HG03457 (cell line): ENCODE measurements around the gene SPIN1.
"Not testable (repeated sequence)": the region's sequence is repeated elsewhere in the genome, so short reads cannot be mapped to it uniquely, and the experiment has no call there.

Experiments used
- ATAC-seq: cut with Tn5 transposase; IDR thresholded peaks from one replicate; pipeline ENCODE4 v1.9.1; 2021; ENCODE audit warnings: moderate number of reproducible peaks; ENCODE audit not compliant: unreplicated experiment

Gene SPIN1

DNA sequence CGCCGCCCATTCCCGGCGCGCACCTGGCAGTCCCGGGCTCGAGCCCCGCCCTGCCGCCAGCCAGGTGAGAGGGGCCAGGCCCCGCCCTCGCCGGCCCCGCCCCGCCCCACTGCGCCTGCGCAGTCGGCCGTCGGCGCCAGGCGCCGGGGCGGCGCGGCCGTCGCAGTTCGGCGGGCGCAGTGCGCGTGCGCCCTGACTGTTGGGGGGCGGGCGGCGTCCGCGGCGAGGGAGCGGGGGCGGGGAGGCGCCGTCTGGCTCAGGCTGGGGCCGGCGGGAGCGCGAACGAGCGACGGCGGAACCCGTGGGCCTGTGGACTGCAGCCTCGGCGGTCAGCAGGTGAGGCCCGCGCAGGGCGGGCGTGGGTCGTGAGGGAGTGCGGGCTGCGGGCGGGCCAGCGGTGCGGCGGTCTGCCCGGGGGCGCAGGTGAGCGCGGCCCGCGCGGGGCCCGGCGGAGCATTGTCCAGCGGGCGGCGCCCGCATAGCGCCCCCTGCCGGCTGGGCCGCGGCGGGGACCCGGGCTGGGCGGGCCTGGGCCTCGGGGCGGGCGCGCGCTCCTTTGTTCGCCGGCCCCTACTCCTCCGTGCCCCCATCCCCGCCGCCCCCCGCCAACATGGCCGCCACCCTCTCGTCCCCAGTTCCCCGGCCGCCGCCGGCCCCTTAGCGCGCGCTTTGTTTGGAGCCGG, at the start of gene SPIN1:
Gene SPIN1 (plus strand): TSS at position 242 of the 683 bp plus-strand sequence. CDS start 38,096 bp downstream, outside the sequence.
- ATAC-seq = peak; percentile 79

- ATAC-seq = no peak
Observed at GRCh38 chr9:88339317-88339716, 48.9 kb upstream of the SPIN1 start.

DNA sequence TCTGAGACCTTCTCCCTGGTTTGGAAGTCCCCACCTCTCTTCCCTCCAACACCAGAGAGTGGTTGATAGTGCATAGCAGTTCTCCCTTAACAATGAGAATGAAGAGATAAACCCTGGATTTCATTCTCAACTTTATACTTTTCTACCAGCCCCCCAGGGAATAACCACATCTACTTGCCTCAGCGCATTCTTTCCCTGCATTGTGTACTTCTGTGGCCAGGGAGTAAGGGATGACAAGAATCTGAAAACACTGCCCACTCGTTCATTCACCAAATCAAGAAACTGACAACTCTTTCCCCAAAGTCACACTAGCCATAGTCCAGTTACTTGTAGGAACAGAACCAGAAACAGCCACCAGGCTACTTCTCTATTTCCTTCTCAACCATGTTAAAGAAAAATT, 46.0 kb upstream of the SPIN1 start:
- no peak for ATAC-seq

DNA sequence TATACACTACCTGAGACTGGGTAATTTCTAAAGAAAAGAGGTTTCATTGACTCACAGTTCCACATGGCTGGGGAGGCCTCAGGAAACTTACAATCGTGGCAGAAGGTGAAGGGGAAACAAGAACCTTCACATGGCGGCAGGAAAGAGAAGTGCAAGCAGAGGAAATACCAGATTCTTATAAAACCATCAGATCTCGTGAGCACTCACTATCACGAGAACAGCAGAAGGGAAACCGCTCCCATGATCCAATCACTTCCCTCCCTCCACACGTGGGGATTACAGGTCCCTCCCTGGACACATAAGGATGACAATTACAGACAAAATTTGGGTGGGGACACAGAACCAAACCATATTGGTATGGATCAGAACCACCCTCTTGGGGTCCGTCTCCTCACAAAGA, 44.2 kb upstream of the SPIN1 start:
- no peak for ATAC-seq

DNA sequence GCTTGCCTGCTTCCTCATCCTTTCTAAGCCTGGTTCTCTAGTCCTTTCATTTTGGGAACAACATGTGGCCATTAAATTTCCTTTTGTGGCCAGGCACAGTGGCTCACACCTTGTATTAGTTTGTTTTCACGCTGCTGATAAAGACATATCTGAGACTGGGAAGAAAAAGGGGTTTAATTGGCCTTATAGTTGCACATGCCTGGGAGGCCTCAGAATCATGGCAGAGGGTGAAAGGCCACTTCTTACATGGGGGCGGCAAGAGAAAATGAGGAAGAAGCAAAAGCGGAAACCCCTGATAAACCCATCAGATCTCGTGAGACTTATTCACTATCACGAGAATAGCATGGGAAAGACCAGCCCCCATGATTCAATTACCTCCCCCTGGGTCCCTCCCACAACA, 37.9 kb upstream of the SPIN1 start:
- ATAC-seq = not testable (repeated sequence)

DNA sequence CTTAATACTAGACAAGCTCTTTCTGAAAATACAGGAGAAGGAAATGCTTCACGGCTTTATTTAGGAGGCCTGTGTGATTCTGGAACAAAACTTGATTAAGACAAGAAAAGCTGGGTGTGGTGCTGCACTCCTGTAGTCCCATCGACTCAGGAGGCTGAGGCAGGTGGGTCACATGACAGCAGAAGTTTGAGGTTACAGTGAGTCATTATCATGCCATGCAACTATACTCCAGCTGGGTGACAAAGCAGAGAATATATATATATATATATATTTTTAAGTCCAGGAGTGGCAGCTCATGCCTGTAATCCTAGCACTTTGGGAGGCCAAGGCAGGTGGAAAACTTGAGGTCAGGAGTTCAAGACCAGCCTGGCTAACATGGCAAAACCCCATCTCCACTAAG, 33.1 kb upstream of the SPIN1 start:
- no peak for ATAC-seq

DNA sequence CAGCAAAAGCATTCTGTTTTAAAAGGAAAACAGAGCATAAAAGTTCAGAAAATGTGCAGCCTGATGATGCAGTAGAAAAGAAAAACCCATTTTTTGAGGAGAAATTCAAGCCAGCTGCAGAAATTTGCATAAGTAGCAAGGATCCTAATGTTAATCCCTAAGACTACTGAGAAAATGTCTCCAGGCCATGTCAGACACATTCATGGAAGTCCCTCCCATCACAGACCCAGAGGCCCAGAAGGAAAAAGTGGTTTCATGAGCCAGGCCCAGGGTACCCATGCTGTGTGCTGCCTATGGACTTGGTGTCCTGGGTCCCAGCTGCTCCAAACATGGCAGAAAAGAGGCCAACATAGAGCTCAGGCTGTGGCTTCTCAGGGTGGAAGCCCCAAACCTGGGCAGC, 31.0 kb upstream of the SPIN1 start:
- ATAC-seq = not testable (repeated sequence)

- ATAC-seq = no peak
Observed at GRCh38 chr9:88358723-88359122, 29.5 kb upstream of the SPIN1 start.

DNA sequence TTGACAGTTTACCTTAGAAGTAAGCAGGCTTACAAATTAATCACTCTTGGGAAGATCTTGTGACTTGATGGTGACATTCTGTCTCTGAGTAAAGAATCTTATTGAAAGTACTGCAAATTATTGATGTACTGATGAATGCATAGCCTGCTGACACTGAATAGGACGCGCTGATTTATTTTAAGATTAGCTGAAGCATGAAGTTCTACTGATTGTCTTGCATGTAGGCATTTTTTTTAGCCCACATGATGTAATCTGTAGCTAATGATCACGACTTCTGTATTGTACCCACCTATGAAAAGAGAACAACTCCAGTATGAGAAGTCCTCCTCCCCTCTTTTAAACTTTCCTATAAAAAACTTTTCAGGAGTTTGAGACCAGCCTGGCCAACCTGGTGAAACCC, 28.3 kb upstream of the SPIN1 start:
- no peak for ATAC-seq

GRCh38 chr9:88362681-88363080, 25.6 kb upstream of the SPIN1 start:
- no peak for ATAC-seq

DNA sequence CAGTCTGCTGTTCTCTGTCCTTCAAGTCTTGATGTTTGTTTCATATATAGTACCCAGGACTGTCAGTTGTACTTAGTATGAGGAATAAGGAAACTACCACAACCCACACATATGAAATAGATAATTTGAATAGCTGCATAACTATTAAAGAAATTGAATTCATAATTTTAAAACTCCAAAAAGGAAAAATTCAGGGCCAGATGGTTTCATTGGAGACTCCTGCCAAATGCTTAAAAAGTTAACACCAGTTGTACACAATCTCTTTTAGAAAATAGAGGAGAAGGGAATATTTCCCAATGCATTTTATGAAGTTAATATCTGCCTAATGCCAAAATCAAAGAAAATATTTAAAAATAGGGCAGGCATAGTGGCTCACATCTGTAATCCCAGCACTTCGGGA, 24.6 kb upstream of the SPIN1 start:
- ATAC-seq = no peak

DNA sequence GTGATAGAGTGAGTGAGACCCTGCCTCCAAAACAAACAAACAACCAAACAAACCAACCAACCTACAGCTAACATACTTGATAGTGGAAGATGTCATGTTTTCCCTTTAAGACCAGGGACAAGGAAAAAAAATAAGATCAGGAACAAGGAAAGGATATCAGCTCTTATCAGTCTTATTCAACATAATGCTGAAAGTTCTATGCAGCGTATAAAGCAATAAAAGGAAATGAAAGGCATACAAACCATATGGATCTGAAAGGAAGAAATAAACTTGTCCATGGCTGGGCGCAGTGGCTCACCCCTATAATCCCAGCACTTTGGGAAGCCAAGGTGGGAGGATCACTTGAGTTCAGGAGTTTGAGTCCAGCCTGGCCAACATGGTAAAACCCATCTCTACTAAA, 23.5 kb upstream of the SPIN1 start:
- no peak for ATAC-seq

DNA sequence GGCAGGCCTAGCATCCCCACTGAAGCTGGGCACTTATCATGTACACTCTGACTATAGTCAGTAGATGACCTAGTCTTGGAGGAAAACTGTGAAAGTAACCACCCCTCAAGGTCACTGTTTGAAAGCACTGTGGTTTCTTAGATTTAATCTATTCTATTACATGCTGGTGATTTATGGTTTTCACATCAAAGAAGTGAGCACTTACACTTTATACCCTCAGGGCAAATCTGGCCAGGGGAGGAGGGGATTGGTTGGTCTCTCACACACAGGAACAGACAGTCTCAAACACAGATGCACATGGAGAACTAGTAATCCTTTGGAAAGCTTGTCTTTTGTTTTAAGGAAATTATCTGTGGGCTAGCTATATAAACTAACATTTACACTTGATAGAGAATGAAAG, 17.9 kb upstream of the SPIN1 start:
- no peak for ATAC-seq

DNA sequence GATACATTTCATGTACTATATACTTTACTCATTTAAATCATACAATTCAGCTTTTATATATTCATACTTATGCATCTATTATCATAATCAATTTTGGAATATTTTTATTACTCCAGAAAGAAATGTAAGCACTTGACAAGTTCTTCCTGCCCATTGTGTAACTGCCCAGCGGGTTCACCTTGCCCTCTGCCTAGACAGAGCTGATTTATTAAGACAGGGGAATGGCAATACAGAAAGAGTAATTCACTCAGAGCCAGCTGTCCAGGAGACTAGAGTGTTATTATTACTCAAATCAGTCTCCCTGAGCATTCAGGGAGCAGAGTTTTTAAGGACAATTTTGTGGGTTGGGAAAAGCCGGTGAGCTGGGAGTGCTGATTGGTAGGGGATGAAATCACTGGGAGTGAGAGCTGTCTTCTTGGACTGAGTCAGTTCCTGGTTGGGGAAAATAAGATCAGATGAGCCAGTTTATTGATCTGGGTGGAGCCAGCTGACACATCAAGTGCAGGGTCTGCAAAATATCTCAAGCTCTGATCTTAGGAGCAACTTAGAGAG, 16.1 kb upstream of the SPIN1 start:
- no peak for ATAC-seq

GRCh38 chr9:88373045-88373444, 15.2 kb upstream of the SPIN1 start:
- no peak for ATAC-seq

DNA sequence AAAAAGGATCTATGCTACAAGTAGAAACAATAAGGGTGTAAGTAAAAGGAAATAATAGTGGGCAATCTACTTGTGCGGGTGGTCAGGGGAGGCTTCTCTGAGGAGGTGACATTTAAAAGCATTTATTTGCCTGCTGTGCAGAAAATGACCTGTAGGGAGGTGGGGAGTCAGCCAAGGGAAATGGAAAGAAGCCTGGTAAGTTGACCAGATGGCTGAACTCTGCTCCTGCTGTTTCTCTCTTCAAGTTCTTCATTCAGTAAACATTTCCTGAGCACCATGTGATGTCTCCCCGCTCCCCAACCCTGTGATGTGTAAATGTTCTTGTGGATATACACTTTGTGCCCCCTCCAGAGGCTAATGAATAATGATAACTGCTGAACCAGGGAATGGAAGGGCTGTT, 9.9 kb upstream of the SPIN1 start:
- ATAC-seq = no peak

DNA sequence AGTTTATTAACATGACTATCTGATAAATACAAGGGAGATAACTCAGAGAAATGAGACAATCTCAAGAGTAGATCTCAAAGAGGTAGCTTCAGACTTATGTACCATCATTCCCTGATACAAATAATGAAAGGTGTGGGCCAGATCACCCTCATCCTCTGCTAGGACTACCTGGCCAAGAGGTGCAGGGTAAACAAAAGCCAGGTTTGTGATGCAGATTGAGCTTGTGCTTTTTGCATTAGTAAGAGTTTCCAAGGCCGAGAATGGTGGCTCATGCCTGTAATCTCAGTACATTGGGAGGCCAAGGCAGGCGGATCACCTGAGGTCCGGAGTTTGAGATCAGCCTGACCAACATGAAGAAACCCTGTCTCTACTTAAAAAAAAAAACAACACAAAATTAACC, 8.9 kb upstream of the SPIN1 start:
- ATAC-seq = no peak

GRCh38 chr9:88380118-88380517, 8.1 kb upstream of the SPIN1 start:
- no peak for ATAC-seq

DNA sequence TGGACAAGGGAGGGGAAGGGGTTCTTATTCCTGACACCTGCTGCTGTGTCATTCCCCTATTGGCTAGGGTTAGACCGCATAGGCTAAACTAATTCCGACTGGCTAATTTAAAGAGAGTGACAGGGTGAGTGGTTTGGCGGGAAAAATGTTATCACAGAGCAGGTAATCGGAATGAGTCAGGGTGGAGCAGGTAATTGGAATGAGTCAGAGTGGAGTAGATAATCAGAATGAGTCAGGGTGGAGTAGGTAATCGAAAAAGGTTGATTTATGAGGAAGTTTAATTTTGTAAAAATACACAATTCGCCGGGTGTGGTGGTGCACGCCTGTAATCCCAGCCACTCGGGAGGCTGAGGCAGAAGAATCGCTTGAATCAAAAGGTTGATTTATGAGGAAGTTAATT, 6.9 kb upstream of the SPIN1 start:
- ATAC-seq = not testable (repeated sequence)

- ATAC-seq = no peak
Observed at GRCh38 chr9:88383176-88383575, 5.1 kb upstream of the SPIN1 start.

DNA sequence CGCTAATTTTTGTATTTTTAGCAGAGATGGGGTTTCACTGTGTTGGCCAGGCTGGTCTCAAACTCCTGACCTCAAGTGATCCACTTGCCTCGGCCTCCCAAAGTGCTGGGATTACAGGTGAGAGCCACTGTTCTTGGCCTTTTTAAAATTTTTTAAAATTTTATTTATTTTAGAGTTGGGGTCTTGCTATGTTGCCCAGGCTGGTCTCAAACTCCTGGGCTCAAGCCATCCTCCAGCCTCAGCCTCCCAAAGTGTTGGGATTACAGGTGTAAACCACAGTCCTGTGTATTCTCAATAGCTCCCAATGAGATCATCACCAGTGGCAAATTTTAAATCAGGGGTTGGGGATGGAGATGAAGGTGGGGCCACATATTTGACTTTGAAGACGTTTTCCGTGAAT, 2.1 kb upstream of the SPIN1 start:
- ATAC-seq = not testable (repeated sequence)

- no peak for ATAC-seq
Observed at GRCh38 chr9:88387036-88387551, 1.1 kb upstream of the SPIN1 start.
